H9 (cell line): ENCODE results near the gene ARFIP1. TPM values are rescaled to one million over a fixed set of nuclear protein-coding genes. Genes with fewer than 3 reads are reported as not detected.

ENCODE experiments used
- DNase-seq: peaks from one replicate; pipeline ENCODE4 v3.0.0-alpha.2; 2017
- H2AFZ ChIP-seq: one replicate; pipeline ENCODE4 v1.6.1; 2013; ENCODE audit warnings: mild to moderate bottlenecking, low read length, control low read depth, moderate library complexity
- H2AK5ac ChIP-seq: 2 replicates; pipeline ENCODE4 v1.6.1; 2013; ENCODE audit warnings: low read length, control low read depth, mixed read lengths; ENCODE audit not compliant: insufficient read length
- H2BK120ac ChIP-seq: one replicate; pipeline ENCODE4 v1.6.1; 2013; ENCODE audit warnings: low read depth, mild to moderate bottlenecking, low read length, control low read depth, inconsistent platforms; ENCODE audit not compliant: poor library complexity, severe bottlenecking
- H2BK12ac ChIP-seq: 2 replicates; pipeline ENCODE4 v1.6.1; 2013; ENCODE audit warnings: low read length, control low read depth, mixed read lengths, low read depth; ENCODE audit not compliant: insufficient read length
- H2BK15ac ChIP-seq: 2 replicates; pipeline ENCODE4 v1.6.1; 2013; ENCODE audit warnings: low read depth, low read length, control low read depth
- H2BK20ac ChIP-seq: one replicate; pipeline ENCODE4 v1.6.1; 2013; ENCODE audit warnings: low read depth, mild to moderate bottlenecking, low read length, control low read depth, inconsistent platforms; ENCODE audit not compliant: poor library complexity, severe bottlenecking
- H2BK5ac ChIP-seq: 2 replicates; pipeline ENCODE4 v1.6.1; 2013; ENCODE audit warnings: low read length, control low read depth, mixed read lengths; ENCODE audit not compliant: insufficient read length
- H3K14ac ChIP-seq: 2 replicates; pipeline ENCODE4 v1.6.1; 2013; ENCODE audit warnings: low read length, control low read depth; ENCODE audit not compliant: insufficient read depth
- H3K18ac ChIP-seq: 2 replicates; pipeline ENCODE4 v1.6.1; 2013; ENCODE audit warnings: low read depth, mild to moderate bottlenecking, mixed read lengths, low read length, control low read depth; ENCODE audit not compliant: insufficient read length
- H3K23ac ChIP-seq: 2 replicates; pipeline ENCODE4 v1.6.1; 2013; ENCODE audit warnings: low read length, control low read depth, mixed read lengths, low read depth; ENCODE audit not compliant: insufficient read length
- H3K23me2 ChIP-seq: 2 replicates; pipeline ENCODE4 v1.6.1; 2013; ENCODE audit warnings: low read depth, mild to moderate bottlenecking, mixed read lengths, low read length, control low read depth; ENCODE audit not compliant: insufficient read length, poor library complexity, severe bottlenecking
- H3K27ac ChIP-seq: 2 replicates; pipeline ENCODE4 v1.5.1; 2013; ENCODE audit warnings: low read length, control low read depth, mixed read lengths, low read depth; ENCODE audit not compliant: insufficient read length
- H3K27me3 ChIP-seq: 2 replicates; pipeline ENCODE4 v1.6.1; 2013; ENCODE audit warnings: low read length, control low read depth, inconsistent platforms; ENCODE audit not compliant: insufficient read depth
- H3K4ac ChIP-seq: 2 replicates; pipeline ENCODE4 v1.6.1; 2013; ENCODE audit warnings: low read depth, mild to moderate bottlenecking, control low read depth, inconsistent platforms, low read length, moderate library complexity
- H3K4me1 ChIP-seq: 2 replicates; pipeline ENCODE4 v1.6.1; 2013; ENCODE audit warnings: low read length, control low read depth, inconsistent platforms; ENCODE audit not compliant: insufficient read depth
- H3K4me2 ChIP-seq: 2 replicates; pipeline ENCODE4 v1.6.1; 2013; ENCODE audit warnings: low read length, control low read depth, mixed read lengths; ENCODE audit not compliant: insufficient read length, insufficient read depth
- H3K56ac ChIP-seq: 2 replicates; pipeline ENCODE4 v1.6.1; 2013; ENCODE audit warnings: low read depth, mild to moderate bottlenecking, mixed read lengths, low read length, control low read depth; ENCODE audit not compliant: insufficient read length
- H3K79me1 ChIP-seq: 2 replicates; pipeline ENCODE4 v1.6.1; 2013; ENCODE audit warnings: low read depth, mild to moderate bottlenecking, moderate library complexity, low read length, control low read depth, inconsistent platforms; ENCODE audit not compliant: insufficient read depth, poor library complexity, severe bottlenecking
- H3K79me2 ChIP-seq: 2 replicates; pipeline ENCODE4 v1.6.1; 2013; ENCODE audit warnings: low read length, control low read depth, inconsistent platforms; ENCODE audit not compliant: insufficient read depth
- H3K9ac ChIP-seq: 2 replicates; pipeline ENCODE4 v1.6.1; 2013; ENCODE audit warnings: low read length, control low read depth, mixed read lengths; ENCODE audit not compliant: insufficient read length; ENCODE audit errors: extremely low read depth
- H3K9me3 ChIP-seq: one replicate; pipeline ENCODE4 v1.6.1; 2013; ENCODE audit warnings: low read depth, low read length, inconsistent platforms; ENCODE audit not compliant: control insufficient read depth
- H3T11ph ChIP-seq: one replicate; pipeline ENCODE4 v1.6.1; 2013; ENCODE audit warnings: mild to moderate bottlenecking, low read length, control low read depth, inconsistent platforms
- H4K20me1 ChIP-seq: one replicate; pipeline ENCODE4 v1.6.1; 2013; ENCODE audit not compliant: control insufficient read depth, insufficient read length, insufficient read depth
- H4K5ac ChIP-seq: 2 replicates; pipeline ENCODE4 v1.6.1; 2013; ENCODE audit warnings: low read depth, mild to moderate bottlenecking, mixed read lengths, low read length, control low read depth; ENCODE audit not compliant: insufficient read length
- H4K8ac ChIP-seq: replicated peaks from 2 replicates; pipeline ENCODE4 v1.6.1; 2013; ENCODE audit warnings: low read length, control low read depth, mixed read lengths, low read depth; ENCODE audit not compliant: insufficient read length
- H4K91ac ChIP-seq: 2 replicates; pipeline ENCODE4 v1.6.1; 2013; ENCODE audit warnings: low read depth, mild to moderate bottlenecking, moderate library complexity, mixed read lengths, low read length, control low read depth; ENCODE audit not compliant: insufficient read length
- H3K27ac Mint-ChIP-seq, 3 experiments: 2 replicates in 2 of 3; 3 replicates in 1 of 3; pipeline ENCODE4 v1.8.0; 2020 to 2021; ENCODE audit warnings: mixed read lengths in 3 of 3, mild to moderate bottlenecking in 1 of 3, moderate library complexity in 1 of 3
- H3K27me3 Mint-ChIP-seq: 2 replicates; pipeline ENCODE4 v1.8.0; 2021; ENCODE audit warnings: low read depth, mild to moderate bottlenecking, moderate library complexity, mixed read lengths
- H3K36me3 Mint-ChIP-seq, 3 experiments: 2 replicates in 2 of 3; 3 replicates in 1 of 3; pipeline ENCODE4 v1.8.0; 2020 to 2021; ENCODE audit warnings: low read depth in 3 of 3, mixed read lengths in 3 of 3; ENCODE audit not compliant: insufficient read depth in 1 of 3
- H3K4me1 Mint-ChIP-seq, 2 experiments: 2 replicates each; pipeline ENCODE4 v1.8.0; 2020; ENCODE audit warnings: mixed read lengths in 2 of 2
- H3K4me3 Mint-ChIP-seq, 2 experiments: 2 replicates in 1 of 2; 3 replicates in 1 of 2; pipeline ENCODE4 v1.8.0; 2020 to 2021; ENCODE audit warnings: mild to moderate bottlenecking in 2 of 2, mixed read lengths in 2 of 2, moderate library complexity in 1 of 2
- H3K9me3 Mint-ChIP-seq, 2 experiments: 2 replicates in 1 of 2; 3 replicates in 1 of 2; pipeline ENCODE4 v1.8.0; 2020; ENCODE audit warnings: mild to moderate bottlenecking in 2 of 2, mixed read lengths in 2 of 2, moderate library complexity in 1 of 2
- WGBS: extraction: QIAGEN DNeasy Blood & Tissue Kit; methylation state at CpG from one replicate; pipeline ENCODE4 v1.1.7; 2013; ENCODE audit warnings: missing lambda C conversion rate, low lambda C conversion rate, mixed read lengths; ENCODE audit not compliant: insufficient read length; ENCODE audit errors: extremely low coverage; 5-methylcytosine and 5-hydroxymethylcytosine counted together
- total RNA-seq: library from RNA; stranded (reverse); gene quantifications from 2 replicates; pipeline ENCODE4 v1.2.1, GENCODE V29; 2021
- TF ChIP-seq, protein P1 (sequence below): fragments of 200-600 bp; sonication (generic); conservative IDR thresholded peaks from 3 replicates; pipeline ENCODE4 v1.8.0; 2021; ENCODE audit warnings: antibody characterized with exemption, mild to moderate bottlenecking

Gene ARFIP1
- total RNA-seq, 1 experiment from 2014 or later = 30.8 TPM

DNA sequence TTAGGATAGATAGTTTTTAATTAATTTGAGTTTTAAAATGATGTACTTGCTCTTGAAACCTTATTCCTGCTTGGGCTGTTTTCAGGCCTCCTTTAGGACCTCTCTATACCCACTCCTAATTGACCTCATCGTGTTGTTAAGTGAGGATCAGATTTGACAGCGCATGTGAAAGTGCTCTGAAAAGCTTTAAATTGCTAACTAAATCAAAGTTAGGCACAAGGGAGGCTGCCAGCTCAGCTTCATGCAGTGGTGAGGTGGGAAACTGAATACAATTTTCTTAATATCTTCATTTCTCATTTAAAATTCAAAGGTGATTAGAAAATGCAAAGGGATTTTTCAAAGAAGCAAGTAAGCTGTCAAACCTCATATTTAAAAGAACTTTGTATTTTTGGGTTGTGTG is 176.4 kb downstream of the ARFIP1 start:
- Mint-ChIP-seq H3K9me3 (no peaks in the 10 kb centered on the region), H3K36me3 (peaks cover 13 to 59% (median 27%) of the 10 kb centered on the region in 3 experiments), H3K27ac (0 out of 7 replicates have a peak overlapping the region, but pooled peaks of 1 of the 3 experiments have one; percentile 30), H3K27me3 (no peaks in the 10 kb centered on the region), H3K4me3 (no peak overlapping the region), H3K4me1 (peaks cover 25 to 27% of the 10 kb centered on the region in 2 experiments)
- DNase-seq = no peak
- Histone ChIP-seq H3K23me2 (peaks cover 2% of the 10 kb centered on the region), H3K9me3 (no peaks in the 10 kb centered on the region), H3K79me1 (peaks cover 5% of the 10 kb centered on the region), H3K4ac (no peak overlapping the region), H2AK5ac (no peak overlapping the region), H3K4me2 (no peak overlapping the region), H2BK12ac (no peak overlapping the region), H4K5ac (no peak overlapping the region), H2BK5ac (no peak overlapping the region), H3T11ph (no peak overlapping the region), H3K23ac (no peak overlapping the region), H3K56ac (no peak overlapping the region), H3K4me1 (no peaks in the 10 kb centered on the region; the same call in 1 of the 2 replicates), H3K18ac (no peak overlapping the region), H4K8ac (no peak overlapping the region), H2BK15ac (no peak overlapping the region), H2AFZ (no peak overlapping the region), H3K27me3 (no peaks in the 10 kb centered on the region), H4K91ac (no peak overlapping the region), H3K79me2 (peaks cover 3% of the 10 kb centered on the region), H3K27ac (no peak overlapping the region), H2BK120ac (no peak overlapping the region), H3K9ac (no peak overlapping the region), H4K20me1 (no peaks in the 10 kb centered on the region), H2BK20ac (no peak overlapping the region), H3K14ac (no peak overlapping the region)
- TF ChIP-seq, protein P1, sequence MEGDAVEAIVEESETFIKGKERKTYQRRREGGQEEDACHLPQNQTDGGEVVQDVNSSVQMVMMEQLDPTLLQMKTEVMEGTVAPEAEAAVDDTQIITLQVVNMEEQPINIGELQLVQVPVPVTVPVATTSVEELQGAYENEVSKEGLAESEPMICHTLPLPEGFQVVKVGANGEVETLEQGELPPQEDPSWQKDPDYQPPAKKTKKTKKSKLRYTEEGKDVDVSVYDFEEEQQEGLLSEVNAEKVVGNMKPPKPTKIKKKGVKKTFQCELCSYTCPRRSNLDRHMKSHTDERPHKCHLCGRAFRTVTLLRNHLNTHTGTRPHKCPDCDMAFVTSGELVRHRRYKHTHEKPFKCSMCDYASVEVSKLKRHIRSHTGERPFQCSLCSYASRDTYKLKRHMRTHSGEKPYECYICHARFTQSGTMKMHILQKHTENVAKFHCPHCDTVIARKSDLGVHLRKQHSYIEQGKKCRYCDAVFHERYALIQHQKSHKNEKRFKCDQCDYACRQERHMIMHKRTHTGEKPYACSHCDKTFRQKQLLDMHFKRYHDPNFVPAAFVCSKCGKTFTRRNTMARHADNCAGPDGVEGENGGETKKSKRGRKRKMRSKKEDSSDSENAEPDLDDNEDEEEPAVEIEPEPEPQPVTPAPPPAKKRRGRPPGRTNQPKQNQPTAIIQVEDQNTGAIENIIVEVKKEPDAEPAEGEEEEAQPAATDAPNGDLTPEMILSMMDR = no peak
- WGBS = no CpG with 5 or more reads among the region's 2 CpGs
